GM12891 (cell line): ENCODE data around the gene TCEA2.

ENCODE experiments used
- DNase-seq: peaks from one replicate; pipeline ENCODE4 v3.0.0; 2011; ENCODE audit warnings: low spot score; ENCODE audit not compliant: insufficient read length
- FAIRE-seq: peaks from 2 replicates; lab custom pipeline; 2011; peaks lifted over from hg19 to GRCh38; lab: Jason Lieb, UNC
- PAX5 ChIP-seq: IDR thresholded peaks from 2 replicates; pipeline ENCODE4 v1.6.1; 2011; ENCODE audit warnings: low read length, moderate library complexity, mild to moderate bottlenecking; ENCODE audit not compliant: insufficient read depth, severe bottlenecking
- POLR2A ChIP-seq: IDR thresholded peaks from 2 replicates; pipeline ENCODE4 v1.6.1; 2011; ENCODE audit warnings: low read depth, low read length, control low read depth
- POLR2AphosphoS5 ChIP-seq: IDR thresholded peaks from 2 replicates; pipeline ENCODE4 v1.6.1; 2011; ENCODE audit warnings: low read depth, low read length, control low read depth
- POU2F2 ChIP-seq: IDR thresholded peaks from 2 replicates; pipeline ENCODE4 v1.6.1; 2011; ENCODE audit warnings: low read depth, mild to moderate bottlenecking, control low read depth, low read length, moderate library complexity
- SPI1 ChIP-seq: IDR thresholded peaks from 2 replicates; pipeline ENCODE4 v1.6.1; 2011; ENCODE audit warnings: low read depth, low read length, control low read depth
- TAF1 ChIP-seq: IDR thresholded peaks from 2 replicates; pipeline ENCODE4 v1.6.1; 2011; ENCODE audit warnings: low read depth, low read length, control low read depth

The TCEA2 gene

DNA sequence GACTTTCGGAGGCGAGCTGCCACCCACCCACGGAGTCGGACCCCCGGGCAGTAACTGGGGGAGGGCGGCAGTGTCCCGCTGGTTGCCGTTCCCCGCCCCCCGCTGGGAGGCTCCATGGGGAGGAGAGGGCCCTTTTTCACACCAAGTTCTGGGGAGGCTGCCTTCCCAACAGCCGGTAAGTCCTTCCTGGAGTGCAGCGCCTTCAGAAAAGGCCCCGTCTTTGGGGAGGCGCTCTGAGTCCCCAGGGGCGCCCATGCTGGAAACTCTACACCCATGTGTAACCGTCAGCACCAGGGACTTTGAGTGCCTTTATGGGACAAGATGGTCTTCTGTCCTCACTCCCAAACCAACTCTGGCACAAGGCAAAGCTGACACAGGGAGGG lies 13.1 kb upstream of the TCEA2 start:
- FAIRE-seq (no peak), DNase-seq (no peak)
- TF ChIP-seq POU2F2 (0 out of 2 replicates have a peak, but pooled peaks have one; percentile 19), POLR2A (no peak), SPI1 (no peak), PAX5 (no peak), POLR2AphosphoS5 (no peak)

DNA sequence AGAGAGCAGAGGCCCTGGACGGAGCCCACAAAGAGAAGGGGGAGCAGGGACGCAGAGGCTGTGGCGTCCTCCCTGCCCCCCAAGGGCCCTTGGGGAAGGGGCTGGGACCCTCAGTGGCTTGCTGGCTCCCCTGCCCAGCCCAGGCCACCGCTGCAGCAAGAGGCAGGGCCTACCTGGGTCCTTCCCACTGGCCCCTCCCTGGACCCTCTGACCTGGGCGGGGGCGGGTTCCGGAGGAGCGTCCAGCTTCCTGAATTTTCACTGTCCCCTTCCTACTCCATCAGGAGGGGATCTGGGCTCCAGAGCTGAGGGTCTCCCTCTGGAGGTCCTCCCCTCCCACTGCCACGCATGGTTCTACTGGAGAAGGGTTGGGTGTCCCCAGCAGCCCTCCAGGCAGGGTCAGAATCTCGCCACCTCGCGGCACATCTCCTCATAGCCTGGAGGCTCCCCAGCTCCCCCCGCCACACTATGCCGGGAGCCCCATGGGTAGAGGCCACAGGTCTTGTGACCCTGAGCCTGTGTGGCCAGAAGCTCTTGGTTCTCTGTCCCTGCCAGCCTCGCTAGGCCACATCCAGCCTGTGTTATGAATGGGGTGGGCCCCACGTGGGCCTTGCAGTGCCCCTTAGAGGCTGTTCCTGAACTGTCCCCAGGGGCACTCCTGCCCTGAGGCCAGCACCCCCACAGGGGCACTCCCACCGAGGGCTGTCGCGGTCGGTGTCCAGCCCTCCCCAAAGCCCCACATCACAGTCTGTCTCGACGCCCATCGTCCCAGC lies 12.6 kb upstream of the TCEA2 start:
- no peak for TF ChIP-seq POU2F2
- TF ChIP-seq POLR2AphosphoS5: no peak
- DNase-seq: no peak
- FAIRE-seq: no peak

DNA sequence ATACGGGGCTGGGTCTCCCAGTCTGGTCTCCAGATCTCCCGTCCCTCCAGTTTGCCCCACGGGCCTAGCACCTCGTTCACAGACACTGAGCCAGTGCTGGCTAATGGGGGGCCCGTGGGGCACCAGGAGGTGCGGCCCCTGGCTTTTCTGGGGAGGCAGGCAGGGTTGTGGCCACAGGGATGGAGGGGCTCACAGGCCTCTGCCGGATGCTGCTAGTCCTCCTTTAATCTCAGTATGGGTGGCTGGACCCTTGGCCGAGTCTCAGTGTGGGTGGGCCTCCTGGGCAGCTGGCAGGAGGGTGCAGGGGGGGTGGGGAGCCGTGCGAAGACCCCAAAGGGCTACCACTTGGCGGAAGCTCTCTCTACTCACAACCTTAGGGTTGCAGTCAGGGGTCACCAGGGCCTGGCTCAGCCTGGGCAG lies 12.0 kb upstream of the TCEA2 start:
- FAIRE-seq (no peak), DNase-seq (no peak)
- TF ChIP-seq POLR2A: no peak
- no peak for TF ChIP-seq POU2F2
- no peak for TF ChIP-seq PAX5
- no peak for TF ChIP-seq SPI1
- no peak for TF ChIP-seq TAF1
- TF ChIP-seq POLR2AphosphoS5: no peak

DNA sequence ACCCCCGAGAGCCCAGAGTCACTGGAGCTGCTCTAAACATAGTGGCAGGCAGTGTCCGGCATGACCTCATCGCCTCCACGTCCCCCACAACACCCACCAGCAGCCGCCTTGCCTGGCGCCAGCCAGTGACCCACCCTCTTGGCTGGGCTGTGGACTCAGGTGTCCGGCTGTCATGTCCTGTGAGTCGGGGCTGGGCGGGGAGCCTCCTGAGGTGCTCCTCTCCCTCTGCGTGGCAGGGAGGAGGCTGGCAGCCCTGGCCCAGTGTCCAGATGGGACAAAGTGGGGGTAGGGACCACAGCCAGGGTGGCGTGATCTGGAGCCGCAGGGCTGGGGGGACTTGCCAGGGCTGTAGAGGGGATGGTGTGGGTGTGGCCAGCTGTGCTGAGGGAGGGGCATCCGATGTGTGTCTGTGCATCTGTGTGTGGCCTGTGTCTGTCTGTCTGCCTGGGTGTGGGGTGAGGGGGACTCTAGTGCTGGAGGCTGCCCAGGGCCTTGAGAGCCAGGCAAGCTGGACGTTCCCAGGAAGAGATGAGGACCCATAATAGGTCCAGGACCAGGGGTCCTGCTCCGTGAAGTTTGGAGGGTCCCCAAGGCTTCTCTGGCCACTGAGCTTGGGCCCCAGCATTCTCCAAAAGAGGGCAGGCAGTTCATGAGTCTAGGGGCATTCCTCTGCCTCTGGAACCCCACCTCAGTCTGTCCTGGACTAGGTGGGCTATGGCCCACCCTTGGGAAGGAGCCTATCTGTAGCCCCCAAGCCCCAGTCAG lies 11.3 kb upstream of the TCEA2 start:
- no peak for DNase-seq
- TF ChIP-seq POLR2A: no peak
- FAIRE-seq: no peak

DNA sequence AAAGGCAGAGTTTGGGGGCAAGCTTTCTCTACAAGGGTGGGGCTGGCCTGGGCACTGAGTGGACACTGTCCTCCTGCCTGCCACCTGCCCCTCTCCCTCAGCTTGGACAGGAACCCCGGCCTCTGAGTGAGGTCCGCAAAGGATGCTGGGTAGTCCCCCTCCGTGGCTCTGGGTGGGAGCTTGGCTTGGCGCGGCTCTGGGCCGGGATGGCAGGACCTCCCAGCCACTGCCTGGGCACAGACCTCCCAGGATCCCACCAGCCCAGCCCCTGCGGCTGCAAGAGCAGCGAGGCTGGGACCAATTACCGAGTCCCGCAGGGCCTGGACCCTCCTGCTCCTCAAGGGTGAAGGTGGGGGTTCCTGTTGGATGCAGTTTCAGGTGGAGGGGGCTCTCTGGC lies 10.7 kb upstream of the TCEA2 start:
- TF ChIP-seq POLR2AphosphoS5 (no peak), PAX5 (no peak), SPI1 (no peak), TAF1 (no peak), POLR2A (no peak), POU2F2 (no peak)
- no peak for FAIRE-seq
- DNase-seq: no peak

DNA sequence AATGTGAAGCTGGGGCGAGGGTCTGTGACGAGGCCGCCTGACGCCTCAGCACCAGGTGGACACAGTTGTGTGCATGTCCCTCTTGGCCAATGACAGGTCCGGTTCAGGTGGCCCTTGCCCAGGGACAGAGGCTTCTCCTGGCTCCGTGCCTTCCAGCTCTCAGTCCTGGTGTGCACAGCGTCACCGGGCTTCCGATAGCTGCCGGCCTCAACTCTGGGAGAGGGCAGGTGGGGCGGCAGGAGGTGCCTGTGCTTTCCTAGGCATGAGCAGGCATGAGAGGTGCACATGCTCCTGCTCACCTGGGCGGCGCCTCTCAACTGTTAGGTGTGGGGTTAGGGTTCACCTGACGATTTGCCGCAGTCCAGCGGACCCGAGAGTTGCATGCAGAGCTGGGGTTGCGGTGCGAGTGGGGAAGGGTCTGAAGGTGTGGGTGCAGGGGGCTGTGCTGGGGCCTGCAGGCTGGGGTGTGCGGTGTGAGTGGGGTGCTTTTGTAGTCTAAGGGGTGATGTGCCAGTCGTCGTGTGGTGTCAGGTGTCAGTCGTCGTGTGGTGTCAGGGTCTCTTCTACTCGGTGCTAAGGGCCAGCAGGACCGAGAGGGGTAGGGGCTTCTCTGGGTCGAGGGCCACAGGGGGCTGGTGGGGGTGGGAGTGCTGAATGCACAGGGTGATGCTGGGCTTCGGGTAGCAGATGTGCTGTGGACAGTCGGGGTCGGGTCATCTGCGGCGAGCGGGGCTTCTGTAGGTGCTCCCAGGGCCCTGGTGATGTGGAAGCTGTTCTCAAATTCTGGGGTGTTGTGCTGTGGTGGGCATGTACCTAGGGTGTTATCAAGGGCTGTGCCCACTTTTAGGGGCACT lies 9.8 kb upstream of the TCEA2 start:
- DNase-seq (no peak), FAIRE-seq (no peak)
- no peak for TF ChIP-seq POLR2A
- TF ChIP-seq TAF1: no peak
- no peak for TF ChIP-seq POLR2AphosphoS5
- no peak for TF ChIP-seq PAX5
- no peak for TF ChIP-seq SPI1
- no peak for TF ChIP-seq POU2F2

DNA sequence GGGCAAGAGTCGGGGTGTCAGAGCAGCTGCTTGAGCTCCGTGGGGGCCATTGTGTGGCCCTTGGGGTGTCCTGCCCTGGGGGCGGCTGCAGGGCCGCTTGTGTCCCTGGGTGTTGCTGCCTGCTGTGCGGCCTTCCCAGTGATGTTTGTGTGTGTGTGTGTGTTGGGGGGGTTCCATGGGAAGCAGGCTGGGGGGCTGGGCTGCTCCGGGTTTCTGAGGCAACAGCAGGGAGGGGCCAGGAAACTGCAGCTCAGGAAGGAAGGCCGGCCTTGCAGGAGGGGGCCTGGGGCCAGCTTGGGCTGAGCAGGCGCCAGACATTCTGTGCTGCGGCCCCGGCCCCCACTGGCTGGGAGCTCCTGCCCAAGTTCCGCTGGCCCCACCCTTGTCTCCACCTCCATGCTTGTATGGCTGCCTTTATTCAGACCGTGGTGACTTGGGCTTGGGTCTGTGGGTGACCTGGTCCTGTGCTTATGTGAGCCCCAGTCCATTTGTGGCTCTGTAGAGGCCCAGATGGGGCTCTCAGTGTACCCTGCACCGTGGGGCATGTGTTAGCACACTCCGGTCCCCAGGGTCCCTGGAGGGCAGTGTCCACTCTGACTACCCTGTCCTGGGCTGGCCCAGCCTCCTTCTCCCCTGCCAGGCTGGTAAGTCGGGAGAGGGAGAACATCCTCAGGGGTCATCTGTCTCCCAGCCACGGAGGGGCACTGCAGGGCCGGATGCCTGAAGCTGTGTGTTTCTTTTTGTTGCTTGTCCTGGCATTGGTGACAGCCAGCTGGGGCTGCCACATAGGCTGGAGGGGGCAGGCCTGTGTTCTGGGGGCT lies 8.9 kb upstream of the TCEA2 start:
- no peak for DNase-seq
- TF ChIP-seq POLR2AphosphoS5 (no peak), POLR2A (no peak), SPI1 (no peak), TAF1 (no peak), PAX5 (no peak), POU2F2 (no peak)

DNA sequence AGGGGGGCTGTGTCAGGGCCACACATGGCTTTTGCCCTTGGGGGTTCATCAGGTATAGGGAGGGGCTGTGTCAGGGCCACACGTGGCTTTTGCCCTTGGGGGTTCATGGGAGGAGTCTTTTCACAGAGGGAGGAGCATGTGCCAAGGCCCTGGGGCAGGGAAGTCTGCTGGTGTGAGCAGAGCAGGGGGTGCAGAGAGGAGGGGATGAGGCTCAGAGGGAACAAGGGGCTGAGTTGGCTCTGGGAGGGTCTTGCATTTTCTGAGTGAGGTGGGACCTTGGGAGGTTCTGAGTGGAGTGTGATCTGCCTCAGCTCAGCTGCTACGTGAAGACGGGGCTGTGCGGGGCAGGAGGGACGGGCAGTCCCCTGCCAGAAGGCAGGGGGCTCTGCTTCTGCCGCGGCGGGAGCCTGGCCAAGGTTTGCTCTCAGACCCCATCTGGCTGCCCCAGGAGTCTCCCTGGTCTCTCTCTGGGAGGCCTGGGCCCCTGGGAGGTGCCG lies 7.6 kb upstream of the TCEA2 start:
- TF ChIP-seq SPI1 (no peak), POU2F2 (no peak), POLR2A (no peak), POLR2AphosphoS5 (no peak), PAX5 (no peak), TAF1 (no peak)
- FAIRE-seq: no peak

More for the DNA sequence above, 8.9 kb upstream of the TCEA2 start:
- FAIRE-seq: no peak

DNA sequence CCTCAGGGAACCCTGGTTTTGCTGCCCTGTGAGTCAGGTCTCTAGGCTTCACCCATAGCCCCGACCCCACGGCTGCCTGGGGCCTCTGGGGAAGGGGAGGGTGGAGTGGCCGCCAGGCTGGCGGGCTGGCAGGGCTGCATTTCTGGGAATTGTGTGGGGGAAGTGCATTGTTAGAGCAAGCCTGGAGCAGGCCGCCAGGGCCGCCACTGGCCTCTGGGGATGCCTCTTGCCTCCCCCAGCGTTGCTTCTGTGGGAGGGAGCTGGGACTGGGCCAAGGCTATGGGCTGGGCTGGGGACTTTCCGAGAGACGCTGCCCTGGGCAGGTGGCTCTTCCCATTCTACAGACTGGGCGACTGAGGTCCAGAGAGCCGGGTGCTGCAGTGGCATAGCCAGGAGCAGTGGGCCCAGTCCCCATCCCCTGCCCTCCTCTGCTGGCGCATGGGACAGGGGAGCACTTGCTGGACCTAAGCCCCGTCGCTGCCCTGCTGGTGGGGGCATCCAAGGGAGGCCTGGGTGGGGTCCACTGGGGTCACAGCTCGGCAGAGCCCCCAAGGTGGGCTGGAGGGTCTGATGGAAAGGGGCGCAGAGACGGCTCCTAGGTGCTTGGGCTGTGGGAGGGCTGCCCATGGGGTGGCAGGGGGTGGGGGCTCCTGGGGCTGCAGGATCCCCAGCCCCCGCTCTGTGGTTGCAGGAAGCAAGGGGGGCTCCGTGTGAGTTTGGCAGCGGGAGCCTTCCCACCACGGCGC lies 6.9 kb upstream of the TCEA2 start:
- FAIRE-seq: no peak
- DNase-seq: no peak
- TF ChIP-seq PAX5: no peak
- no peak for TF ChIP-seq SPI1
- no peak for TF ChIP-seq POU2F2
- no peak for TF ChIP-seq TAF1
- no peak for TF ChIP-seq POLR2A
- TF ChIP-seq POLR2AphosphoS5: no peak

More for the DNA sequence above, 7.6 kb upstream of the TCEA2 start:
- DNase-seq: no peak
